ENCODE results near the gene DNAJB13.

- no peak for TF ChIP-seq CTCF (IDR thresholded peaks at IDR 0.05)
- no peak for TF ChIP-seq POLR2A (IDR thresholded peaks at IDR 0.05)
These were observed 5.9 kb upstream of the DNAJB13 start for GRCh38 chr11:73944901-73945300.

Data from thyroid gland (tissue), 4 donors.